HG03196 (cell line): ENCODE measurements around the gene TRAPPC2B.

Source experiments
- ATAC-seq: cut with Tn5 transposase; IDR thresholded peaks from one replicate; pipeline ENCODE4 v1.9.1; 2021; ENCODE audit not compliant: unreplicated experiment

TRAPPC2B gene

GRCh38 chr19:57362997-57363687 lies at the start of gene TRAPPC2B, which contains the start of gene ZNF547:
TSS of gene TRAPPC2B (plus strand) at chr19:57363551. CDS start at chr19:57364834, 1,283 bp downstream.
TSS of gene ZNF547 (plus strand) at chr19:57363551. CDS start at chr19:57368556, 5,005 bp downstream.
- peak; percentile 95 for ATAC-seq

- no peak for ATAC-seq
Observed at GRCh38 chr19:57314146-57314545, 49.2 kb upstream of the TRAPPC2B start.

- no peak for ATAC-seq
Observed at GRCh38 chr19:57317503-57317902, 45.8 kb upstream of the TRAPPC2B start.

- no peak for ATAC-seq
Observed at GRCh38 chr19:57319869-57320179, 43.5 kb upstream of the TRAPPC2B start.

GRCh38 chr19:57320180-57321084 lies 42.9 kb upstream of the TRAPPC2B start, which contains the start of gene ZNF543:
TSS of gene ZNF543 (plus strand) at chr19:57320472. CDS start at chr19:57320854, 382 bp downstream.
- ATAC-seq = peak; percentile 98

- no peak for ATAC-seq
Observed at GRCh38 chr19:57321116-57321515, 42.2 kb upstream of the TRAPPC2B start.

GRCh38 chr19:57321751-57322150 lies 41.6 kb upstream of the TRAPPC2B start:
- ATAC-seq = no peak

- ATAC-seq = no peak
Observed at GRCh38 chr19:57324992-57325391, 38.4 kb upstream of the TRAPPC2B start.

- no peak for ATAC-seq
Observed at GRCh38 chr19:57327993-57328392, 35.4 kb upstream of the TRAPPC2B start.

- no peak for ATAC-seq
Observed at GRCh38 chr19:57334191-57334590, 29.2 kb upstream of the TRAPPC2B start.

- ATAC-seq = no peak
Observed at GRCh38 chr19:57338877-57339276, 24.5 kb upstream of the TRAPPC2B start.

- ATAC-seq = no peak
Observed at GRCh38 chr19:57342582-57342981, 20.8 kb upstream of the TRAPPC2B start.

- no peak for ATAC-seq
Observed at GRCh38 chr19:57348136-57348535, 15.2 kb upstream of the TRAPPC2B start.

GRCh38 chr19:57350877-57351805 lies 12.2 kb upstream of the TRAPPC2B start, which contains the start of gene ZNF304:
TSS of gene ZNF304 (plus strand) at chr19:57351271. CDS start at chr19:57351665, 394 bp downstream.
- peak; percentile 96 for ATAC-seq

GRCh38 chr19:57351867-57352266 lies 11.5 kb upstream of the TRAPPC2B start:
- ATAC-seq = no peak

GRCh38 chr19:57355916-57356315 lies 7.4 kb upstream of the TRAPPC2B start:
- no peak for ATAC-seq

GRCh38 chr19:57357406-57357805 lies 5.9 kb upstream of the TRAPPC2B start:
- ATAC-seq = no peak

GRCh38 chr19:57359300-57359699 lies 4.1 kb upstream of the TRAPPC2B start:
- ATAC-seq = no peak

- no peak for ATAC-seq
Observed at GRCh38 chr19:57362419-57362818, 932 bp upstream of the TRAPPC2B start.

- ATAC-seq = no peak
Observed at GRCh38 chr19:57363688-57364181, 384 bp downstream of the TRAPPC2B start.

GRCh38 chr19:57366776-57367175 lies 3.4 kb downstream of the TRAPPC2B start:
- no peak for ATAC-seq
